Thoracic aorta (tissue), 2 donors: ENCODE measurements around the gene IPCEF1. TPM values are rescaled to one million over a fixed set of nuclear protein-coding genes. Genes with fewer than 3 reads are reported as not detected.

Experiments used
- ATAC-seq: fragments of 150-250 bp; one replicate; pipeline ENCODE4 v1.8.0; 2017; ENCODE audit warnings: low read depth; ENCODE audit not compliant: insufficient number of reproducible peaks, low FRiP score
- DNase-seq: peaks from one replicate; pipeline ENCODE4 v3.0.0-alpha.2; 2020; ENCODE audit warnings: low spot score
- H3K27ac ChIP-seq, 2 donors: fragments of 200-600 bp; sonication (generic); 1 replicate in 1 of 2; 2 replicates in 1 of 2; pipeline ENCODE4 v1.5.1; 2016; ENCODE audit warnings: mild to moderate bottlenecking in 2 of 2, moderate library complexity in 2 of 2
- H3K27me3 ChIP-seq: fragments of 200-600 bp; sonication (generic); replicated peaks from 2 replicates; pipeline ENCODE4 v1.6.0; 2016; ENCODE audit warnings: mild to moderate bottlenecking; ENCODE audit not compliant: insufficient read depth
- H3K36me3 ChIP-seq: fragments of 200-600 bp; sonication (generic); one replicate; pipeline ENCODE4 v1.5.1; 2016
- H3K4me1 ChIP-seq, 2 donors: fragments of 200-600 bp; sonication (generic); 1 replicate in 1 of 2; 2 replicates in 1 of 2; pipeline versions ENCODE4 v1.5.1 to v1.6.0; 2016; ENCODE audit warnings: low read depth in 2 of 2, mild to moderate bottlenecking in 1 of 2; ENCODE audit not compliant: control insufficient read depth in 1 of 2
- H3K4me3 ChIP-seq: fragments of 200-600 bp; sonication (generic); 2 replicates; pipeline ENCODE4 v1.5.1; 2016; ENCODE audit warnings: mild to moderate bottlenecking
- H3K9me3 ChIP-seq: fragments of 200-600 bp; sonication (generic); 2 replicates; pipeline ENCODE4 v1.5.1; 2016
- total RNA-seq, 2 donors: library from RNA; depleted of rRNA; stranded (reverse); fragments of >200 nt; gene quantifications; one replicate each; pipeline versions ENCODE4 v1.1.0 to v1.2.3, GENCODE V29; 2016
- TF ChIP-seq, protein P1 (sequence below): fragments of 200-600 bp; sonication (generic); IDR thresholded peaks from one replicate; pipeline ENCODE4 v1.5.1; 2019; ENCODE audit warnings: antibody characterized with exemption

IPCEF1 gene
- total RNA-seq, 2 donors from 2014 or later, result 2.8 to 3.8 TPM

GRCh38 chr6:154367336-154367735 lies 10.7 kb upstream of the IPCEF1 start:
- no peak for ATAC-seq

DNA sequence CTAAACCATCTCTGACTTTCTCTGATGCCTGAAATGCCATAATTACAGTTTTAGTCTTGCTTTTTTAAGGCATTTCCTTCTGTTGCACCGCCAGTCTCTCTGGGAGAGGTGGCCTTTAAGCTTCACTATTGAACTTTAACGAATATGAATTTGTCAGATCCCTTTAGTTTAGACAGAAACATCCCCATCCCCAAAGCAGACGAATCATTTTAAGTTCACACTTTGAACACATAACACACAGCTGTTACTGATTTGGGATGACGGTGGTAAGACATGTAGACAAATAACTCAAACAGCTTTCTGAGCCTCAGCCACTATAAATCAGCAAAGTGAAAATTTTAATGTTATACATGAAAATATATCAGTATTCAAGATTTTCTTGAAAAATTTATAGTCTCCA lies 7.2 kb upstream of the IPCEF1 start:
- DNase-seq (no peak), ATAC-seq (no peak)
- H3K4me1 ChIP-seq, result no peaks in the 10 kb centered on the region
- H3K36me3 ChIP-seq, result no peaks in the 10 kb centered on the region
- H3K4me3 ChIP-seq, result no peak overlapping the region
- TF ChIP-seq, protein P1, sequence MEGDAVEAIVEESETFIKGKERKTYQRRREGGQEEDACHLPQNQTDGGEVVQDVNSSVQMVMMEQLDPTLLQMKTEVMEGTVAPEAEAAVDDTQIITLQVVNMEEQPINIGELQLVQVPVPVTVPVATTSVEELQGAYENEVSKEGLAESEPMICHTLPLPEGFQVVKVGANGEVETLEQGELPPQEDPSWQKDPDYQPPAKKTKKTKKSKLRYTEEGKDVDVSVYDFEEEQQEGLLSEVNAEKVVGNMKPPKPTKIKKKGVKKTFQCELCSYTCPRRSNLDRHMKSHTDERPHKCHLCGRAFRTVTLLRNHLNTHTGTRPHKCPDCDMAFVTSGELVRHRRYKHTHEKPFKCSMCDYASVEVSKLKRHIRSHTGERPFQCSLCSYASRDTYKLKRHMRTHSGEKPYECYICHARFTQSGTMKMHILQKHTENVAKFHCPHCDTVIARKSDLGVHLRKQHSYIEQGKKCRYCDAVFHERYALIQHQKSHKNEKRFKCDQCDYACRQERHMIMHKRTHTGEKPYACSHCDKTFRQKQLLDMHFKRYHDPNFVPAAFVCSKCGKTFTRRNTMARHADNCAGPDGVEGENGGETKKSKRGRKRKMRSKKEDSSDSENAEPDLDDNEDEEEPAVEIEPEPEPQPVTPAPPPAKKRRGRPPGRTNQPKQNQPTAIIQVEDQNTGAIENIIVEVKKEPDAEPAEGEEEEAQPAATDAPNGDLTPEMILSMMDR, result no peak
- H3K27me3 ChIP-seq, result no peaks in the 10 kb centered on the region
- H3K9me3 ChIP-seq, result no peaks in the 10 kb centered on the region
- H3K27ac ChIP-seq, result no peak overlapping the region

More at GRCh38 chr6:154367336-154367735, 10.7 kb upstream of the IPCEF1 start:
- H3K27ac ChIP-seq, result no peak overlapping the region
- no peak for DNase-seq
- no peak overlapping the region for H3K4me3 ChIP-seq
- TF ChIP-seq, protein P1, result no peak
- no peaks in the 10 kb centered on the region for H3K27me3 ChIP-seq
- H3K36me3 ChIP-seq, result no peaks in the 10 kb centered on the region
- H3K4me1 ChIP-seq, result peaks cover 0 to 9% of the 10 kb centered on the region in 2 donors
- H3K9me3 ChIP-seq, result no peaks in the 10 kb centered on the region

GRCh38 chr6:154361476-154361875 lies 4.9 kb upstream of the IPCEF1 start:
- no peak overlapping the region for H3K27ac ChIP-seq
- no peak overlapping the region for H3K4me3 ChIP-seq
- H3K4me1 ChIP-seq, result no peaks in the 10 kb centered on the region
- H3K9me3 ChIP-seq, result no peaks in the 10 kb centered on the region
- TF ChIP-seq, protein P1, result no peak
- no peak for ATAC-seq
- no peak for DNase-seq
- no peaks in the 10 kb centered on the region for H3K27me3 ChIP-seq
- H3K36me3 ChIP-seq, result no peaks in the 10 kb centered on the region

DNA sequence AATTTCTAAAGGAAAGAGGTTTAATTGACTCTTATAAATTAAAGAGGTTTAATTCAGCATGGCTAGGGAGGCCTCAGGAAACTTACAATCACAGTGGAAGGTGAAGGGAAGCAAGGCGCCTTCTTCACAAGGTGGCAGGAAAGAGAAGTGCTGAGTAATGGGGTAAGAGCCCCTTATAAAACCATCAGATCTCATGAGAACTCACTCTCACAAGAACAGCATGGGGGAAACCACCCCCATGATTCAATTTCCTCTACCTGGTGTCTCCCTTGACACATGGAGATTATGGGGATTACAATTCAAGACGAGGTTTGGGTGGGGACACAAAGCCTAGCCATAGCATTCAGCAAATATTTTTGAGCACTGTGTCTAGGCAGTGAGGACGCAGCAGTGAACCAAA lies 3.9 kb upstream of the IPCEF1 start:
- Histone ChIP-seq H3K27ac (no peak overlapping the region), H3K4me1 (no peaks in the 10 kb centered on the region), H3K4me3 (no peak overlapping the region), H3K9me3 (no peaks in the 10 kb centered on the region), H3K36me3 (no peaks in the 10 kb centered on the region), H3K27me3 (no peaks in the 10 kb centered on the region)
- TF ChIP-seq, protein P1, result no peak
- no peak for ATAC-seq
- no peak for DNase-seq

DNA sequence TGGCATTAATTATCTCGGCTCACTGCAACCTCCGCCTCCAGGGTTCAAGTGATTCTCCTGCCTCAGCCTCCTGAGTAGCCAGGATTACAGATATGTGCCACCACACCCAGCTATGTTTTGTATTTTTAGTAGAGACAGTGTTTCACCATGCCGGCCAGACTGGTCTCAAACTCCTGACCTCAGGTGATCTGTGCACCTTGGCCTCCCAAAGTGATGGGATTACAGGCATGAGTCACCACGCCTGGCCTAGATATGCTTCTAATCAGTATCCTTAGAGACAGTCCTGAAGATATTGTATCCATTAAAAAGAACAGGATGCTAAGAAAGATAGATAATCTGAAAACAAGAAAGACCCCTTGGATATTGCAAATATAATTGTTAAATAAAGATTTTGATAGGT lies 3.1 kb upstream of the IPCEF1 start:
- ATAC-seq (no peak), DNase-seq (no peak)
- Histone ChIP-seq H3K4me3 (no peak overlapping the region), H3K9me3 (no peaks in the 10 kb centered on the region), H3K27ac (no peak overlapping the region), H3K36me3 (no peaks in the 10 kb centered on the region), H3K27me3 (no peaks in the 10 kb centered on the region), H3K4me1 (no peaks in the 10 kb centered on the region)
- TF ChIP-seq, protein P1, result no peak
